Measurements from ENCODE around the gene BBS7.
A peak's percentile ranks its signal among the peaks of the same experiment; 100 is the strongest.

BBS7 gene

GRCh38 chr4:121869841-121870822 lies at the start of gene BBS7:
BBS7 (minus strand) TSS chr4:121870474; CDS start chr4:121870313, 161 bp downstream.
- DNase-seq (ENCODE audit: low read depth in 2 of 2), result peak; percentile 92 to 95

- DNase-seq (ENCODE audit: low read depth in 2 of 2), result no peak
Measured at GRCh38 chr4:121913667-121914066, 43.4 kb upstream of the BBS7 start.

GRCh38 chr4:121908346-121908745 lies 38.1 kb upstream of the BBS7 start:
- no peak for DNase-seq (ENCODE audit: low read depth in 2 of 2)

- DNase-seq (ENCODE audit: low read depth in 2 of 2), result peak in 1 of 2 donors; percentile 21
Measured at GRCh38 chr4:121900132-121900983, 30.1 kb upstream of the BBS7 start.

GRCh38 chr4:121898150-121898549 lies 27.9 kb upstream of the BBS7 start:
- no peak for DNase-seq (ENCODE audit: low read depth in 2 of 2)

GRCh38 chr4:121888134-121888533 lies 17.9 kb upstream of the BBS7 start:
- no peak for DNase-seq (ENCODE audit: low read depth in 2 of 2)

GRCh38 chr4:121885115-121885514 lies 14.8 kb upstream of the BBS7 start:
- DNase-seq (ENCODE audit: low read depth in 2 of 2), result no peak

GRCh38 chr4:121881158-121881557 lies 10.9 kb upstream of the BBS7 start:
- DNase-seq (ENCODE audit: low read depth in 2 of 2), result no peak

- DNase-seq (ENCODE audit: low read depth in 2 of 2), result no peak
Measured at GRCh38 chr4:121879135-121879534, 8.9 kb upstream of the BBS7 start.

GRCh38 chr4:121877041-121877773 lies 6.9 kb upstream of the BBS7 start:
- DNase-seq (ENCODE audit: low read depth in 2 of 2), result no peak

- DNase-seq (ENCODE audit: low read depth in 2 of 2), result no peak
Measured at GRCh38 chr4:121876070-121876469, 5.8 kb upstream of the BBS7 start.

- no peak for DNase-seq (ENCODE audit: low read depth in 2 of 2)
Measured at GRCh38 chr4:121875652-121876051, 5.4 kb upstream of the BBS7 start.

GRCh38 chr4:121873604-121874003 lies 3.3 kb upstream of the BBS7 start:
- DNase-seq (ENCODE audit: low read depth in 2 of 2), result no peak

GRCh38 chr4:121863799-121864198 lies 6.5 kb downstream of the BBS7 start:
- no peak for DNase-seq (ENCODE audit: low read depth in 2 of 2)

- no peak for DNase-seq (ENCODE audit: low read depth in 2 of 2)
Measured at GRCh38 chr4:121861426-121861825, 8.8 kb downstream of the BBS7 start.

- no peak for DNase-seq (ENCODE audit: low read depth in 2 of 2)
Measured at GRCh38 chr4:121860121-121860520, 10.2 kb downstream of the BBS7 start.

GRCh38 chr4:121851354-121851753 lies 18.9 kb downstream of the BBS7 start:
- no peak for DNase-seq (ENCODE audit: low read depth in 2 of 2)

- DNase-seq (ENCODE audit: low read depth in 2 of 2), result no peak
Measured at GRCh38 chr4:121846662-121847061, 23.6 kb downstream of the BBS7 start.

GRCh38 chr4:121842862-121843261 lies 27.4 kb downstream of the BBS7 start:
- DNase-seq (ENCODE audit: low read depth in 2 of 2), result no peak

GRCh38 chr4:121838136-121838535 lies 32.1 kb downstream of the BBS7 start:
- DNase-seq (ENCODE audit: low read depth in 2 of 2), result no peak

GRCh38 chr4:121829511-121829910 lies 40.8 kb downstream of the BBS7 start:
- DNase-seq (ENCODE audit: low read depth in 2 of 2), result no peak

- no peak for DNase-seq (ENCODE audit: low read depth in 2 of 2)
Measured at GRCh38 chr4:121827853-121828252, 42.4 kb downstream of the BBS7 start.
